Nephron progenitor cell (in vitro differentiated cells): ENCODE measurements around the gene MCM3.

ENCODE experiments used
- DNase-seq: peaks from one replicate; pipeline ENCODE4 v3.0.0; 2021
- H3K27ac Mint-ChIP-seq: 2 replicates; pipeline ENCODE4 v1.8.0; 2021; ENCODE audit warnings: mild to moderate bottlenecking, moderate library complexity, mixed read lengths
- H3K27me3 Mint-ChIP-seq: 2 replicates; pipeline ENCODE4 v1.8.0; 2021; ENCODE audit warnings: mild to moderate bottlenecking, low read depth, mixed read lengths; ENCODE audit not compliant: poor library complexity
- H3K36me3 Mint-ChIP-seq: 2 replicates; pipeline ENCODE4 v1.8.0; 2021; ENCODE audit warnings: low read depth, mixed read lengths
- H3K4me1 Mint-ChIP-seq: 2 replicates; pipeline ENCODE4 v1.8.0; 2021; ENCODE audit warnings: mixed read lengths
- H3K4me3 Mint-ChIP-seq: 2 replicates; pipeline ENCODE4 v1.8.0; 2021; ENCODE audit warnings: mild to moderate bottlenecking, moderate library complexity, mixed read lengths
- H3K9me3 Mint-ChIP-seq: 2 replicates; pipeline ENCODE4 v1.8.0; 2021; ENCODE audit warnings: mild to moderate bottlenecking, moderate library complexity, mixed read lengths
- TF ChIP-seq, protein P1 (sequence below): fragments of 200-600 bp; sonication (generic); IDR thresholded peaks from 2 replicates; pipeline ENCODE4 v1.5.0; 2021; ENCODE audit warnings: antibody characterized with exemption

The MCM3 gene

GRCh38 chr6:52244400-52244799 lies 40.1 kb downstream of the MCM3 start, which contains the start of gene IL17F:
Gene IL17F (minus strand): TSS chr6:52244500. CDS start chr6:52244429, 71 bp downstream.
- Mint-ChIP-seq H3K36me3 (no peaks in the 10 kb centered on the region), H3K4me3 (no peak within 1 kb of the TSS), H3K27ac (no peak within 1 kb of the TSS), H3K9me3 (no peaks in the 10 kb centered on the region), H3K27me3 (peaks cover 17% of the 10 kb centered on the region), H3K4me1 (no peaks in the 10 kb centered on the region)
- DNase-seq: no peak
- TF ChIP-seq, protein P1, sequence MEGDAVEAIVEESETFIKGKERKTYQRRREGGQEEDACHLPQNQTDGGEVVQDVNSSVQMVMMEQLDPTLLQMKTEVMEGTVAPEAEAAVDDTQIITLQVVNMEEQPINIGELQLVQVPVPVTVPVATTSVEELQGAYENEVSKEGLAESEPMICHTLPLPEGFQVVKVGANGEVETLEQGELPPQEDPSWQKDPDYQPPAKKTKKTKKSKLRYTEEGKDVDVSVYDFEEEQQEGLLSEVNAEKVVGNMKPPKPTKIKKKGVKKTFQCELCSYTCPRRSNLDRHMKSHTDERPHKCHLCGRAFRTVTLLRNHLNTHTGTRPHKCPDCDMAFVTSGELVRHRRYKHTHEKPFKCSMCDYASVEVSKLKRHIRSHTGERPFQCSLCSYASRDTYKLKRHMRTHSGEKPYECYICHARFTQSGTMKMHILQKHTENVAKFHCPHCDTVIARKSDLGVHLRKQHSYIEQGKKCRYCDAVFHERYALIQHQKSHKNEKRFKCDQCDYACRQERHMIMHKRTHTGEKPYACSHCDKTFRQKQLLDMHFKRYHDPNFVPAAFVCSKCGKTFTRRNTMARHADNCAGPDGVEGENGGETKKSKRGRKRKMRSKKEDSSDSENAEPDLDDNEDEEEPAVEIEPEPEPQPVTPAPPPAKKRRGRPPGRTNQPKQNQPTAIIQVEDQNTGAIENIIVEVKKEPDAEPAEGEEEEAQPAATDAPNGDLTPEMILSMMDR: no peak

DNA sequence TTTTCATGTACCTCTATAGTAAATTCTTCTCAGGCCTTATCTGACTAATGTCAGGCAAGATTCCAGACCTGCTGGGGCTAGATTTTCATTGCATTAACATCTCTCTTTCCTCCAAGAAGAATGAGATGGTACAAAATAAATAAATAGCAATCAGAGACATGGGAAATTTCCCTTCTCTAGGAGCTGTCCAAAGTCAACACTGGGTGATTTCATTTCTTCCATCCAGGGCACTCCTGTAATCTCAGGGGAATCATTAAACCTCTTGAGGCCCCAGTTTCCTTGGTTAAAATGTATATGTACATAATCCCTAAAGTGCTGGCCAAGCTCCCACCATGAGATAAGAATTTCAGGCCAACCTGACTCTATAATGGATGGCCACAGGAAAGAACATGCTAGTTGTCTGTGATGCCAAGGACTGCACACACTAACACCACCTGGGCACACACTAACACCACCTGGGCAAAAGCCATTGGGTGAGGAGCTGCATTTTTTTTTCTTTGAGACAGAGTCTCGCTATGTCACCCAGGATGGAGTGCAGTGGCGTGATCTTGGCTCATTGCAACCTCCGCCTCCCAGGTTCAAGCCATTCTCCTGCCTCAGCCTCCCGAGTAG lies 41.2 kb downstream of the MCM3 start:
- TF ChIP-seq, protein P1: no peak
- no peaks in the 10 kb centered on the region for H3K36me3 Mint-ChIP-seq
- no peak overlapping the region for H3K27ac Mint-ChIP-seq
- peaks cover 13% of the 10 kb centered on the region for H3K27me3 Mint-ChIP-seq
- DNase-seq: no peak
- H3K4me3 Mint-ChIP-seq: no peak overlapping the region
- no peaks in the 10 kb centered on the region for H3K9me3 Mint-ChIP-seq
- H3K4me1 Mint-ChIP-seq: no peaks in the 10 kb centered on the region

- Mint-ChIP-seq H3K27ac (no peak overlapping the region), H3K4me3 (no peak overlapping the region), H3K36me3 (no peaks in the 10 kb centered on the region), H3K4me1 (no peaks in the 10 kb centered on the region), H3K9me3 (no peaks in the 10 kb centered on the region), H3K27me3 (peaks cover 8% of the 10 kb centered on the region)
- no peak for DNase-seq
- TF ChIP-seq, protein P1: no peak
Observed at GRCh38 chr6:52241819-52242218, 42.7 kb downstream of the MCM3 start.

- no peak overlapping the region for H3K4me3 Mint-ChIP-seq
- H3K9me3 Mint-ChIP-seq: no peaks in the 10 kb centered on the region
- H3K27me3 Mint-ChIP-seq: peaks cover 12% of the 10 kb centered on the region
- DNase-seq: peak; percentile 51
- no peak overlapping the region for H3K27ac Mint-ChIP-seq
- TF ChIP-seq, protein P1: peak; percentile 52
- H3K4me1 Mint-ChIP-seq: peaks cover 9% of the 10 kb centered on the region
- H3K36me3 Mint-ChIP-seq: no peaks in the 10 kb centered on the region
Observed at GRCh38 chr6:52233975-52234823, 50.3 kb downstream of the MCM3 start.

- H3K4me1 Mint-ChIP-seq: peaks cover 13% of the 10 kb centered on the region
- H3K9me3 Mint-ChIP-seq: no peaks in the 10 kb centered on the region
- no peak for DNase-seq
- no peak overlapping the region for H3K4me3 Mint-ChIP-seq
- H3K27ac Mint-ChIP-seq: no peak overlapping the region
- peaks cover 12% of the 10 kb centered on the region for H3K27me3 Mint-ChIP-seq
- no peaks in the 10 kb centered on the region for H3K36me3 Mint-ChIP-seq
- TF ChIP-seq, protein P1: no peak
Observed at GRCh38 chr6:52233005-52233404, 51.5 kb downstream of the MCM3 start.
